ENCODE data around the gene ZNF70.

DNA sequence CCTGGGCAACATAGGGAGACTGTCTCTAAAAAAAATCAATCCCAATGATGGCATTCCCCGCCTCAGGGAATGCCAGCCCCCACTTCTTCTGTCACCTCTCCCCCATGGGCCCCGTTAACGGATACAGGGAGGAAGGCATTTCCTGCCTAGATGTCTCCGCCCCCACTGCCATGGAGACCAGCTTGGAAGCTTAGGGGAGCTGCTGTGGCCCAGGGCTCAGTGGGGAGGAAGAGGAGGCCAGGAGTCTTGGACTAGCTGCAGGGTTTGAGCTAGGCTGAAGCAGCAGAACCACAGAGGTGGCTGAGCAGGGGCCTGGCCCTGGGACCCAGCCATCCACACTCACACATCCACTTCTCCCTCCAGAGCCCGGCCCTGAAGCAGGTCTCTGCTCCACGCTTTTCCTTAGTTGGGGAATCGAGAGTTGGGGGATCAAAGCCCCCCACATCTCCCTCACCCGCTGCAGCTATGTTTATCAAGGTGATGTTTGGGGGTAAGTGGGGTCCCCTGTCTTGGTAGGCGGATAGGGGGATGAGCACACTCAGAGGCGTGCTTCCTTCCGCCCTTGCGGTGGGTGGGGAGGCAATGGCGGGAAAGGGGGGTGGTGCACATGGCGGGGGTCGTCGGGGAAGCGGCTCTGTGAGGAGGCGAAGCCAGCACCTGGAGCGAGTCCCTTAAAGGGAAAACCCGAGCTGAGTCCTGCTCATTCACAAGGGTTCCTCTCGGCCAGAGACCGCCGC lies 12.1 kb upstream of the ZNF70 start, which contains the start of gene C22orf15:
- TF ChIP-seq, protein P1, sequence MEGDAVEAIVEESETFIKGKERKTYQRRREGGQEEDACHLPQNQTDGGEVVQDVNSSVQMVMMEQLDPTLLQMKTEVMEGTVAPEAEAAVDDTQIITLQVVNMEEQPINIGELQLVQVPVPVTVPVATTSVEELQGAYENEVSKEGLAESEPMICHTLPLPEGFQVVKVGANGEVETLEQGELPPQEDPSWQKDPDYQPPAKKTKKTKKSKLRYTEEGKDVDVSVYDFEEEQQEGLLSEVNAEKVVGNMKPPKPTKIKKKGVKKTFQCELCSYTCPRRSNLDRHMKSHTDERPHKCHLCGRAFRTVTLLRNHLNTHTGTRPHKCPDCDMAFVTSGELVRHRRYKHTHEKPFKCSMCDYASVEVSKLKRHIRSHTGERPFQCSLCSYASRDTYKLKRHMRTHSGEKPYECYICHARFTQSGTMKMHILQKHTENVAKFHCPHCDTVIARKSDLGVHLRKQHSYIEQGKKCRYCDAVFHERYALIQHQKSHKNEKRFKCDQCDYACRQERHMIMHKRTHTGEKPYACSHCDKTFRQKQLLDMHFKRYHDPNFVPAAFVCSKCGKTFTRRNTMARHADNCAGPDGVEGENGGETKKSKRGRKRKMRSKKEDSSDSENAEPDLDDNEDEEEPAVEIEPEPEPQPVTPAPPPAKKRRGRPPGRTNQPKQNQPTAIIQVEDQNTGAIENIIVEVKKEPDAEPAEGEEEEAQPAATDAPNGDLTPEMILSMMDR (IDR thresholded peaks at IDR 0.05; ENCODE audit: low read depth, low read length, poor library complexity, severe bottlenecking) = no peak
- no peak for TF ChIP-seq EZH2phosphoT487 (IDR thresholded peaks at IDR 0.05; ENCODE audit: borderline replicate concordance, low read length)
